NCI-H510A treated with DMSO at 0.1 percent for 48 hours (cell line): ENCODE measurements around the gene CTNND2.

Experiments
- DNase-seq: peaks from one replicate; lab custom pipeline; 2025; lab: John Stamatoyannopoulos, UW

CTNND2 gene

GRCh38 chr5:11904265-11904906 lies at the start of gene CTNND2:
CTNND2 (minus strand) TSS chr5:11904446; CDS start chr5:11903853, 593 bp downstream.
- peak; percentile 57 for DNase-seq

- no peak for DNase-seq
These were observed 42.1 kb upstream of the CTNND2 start for GRCh38 chr5:11946317-11946716.

GRCh38 chr5:11941566-11941965 lies 37.3 kb upstream of the CTNND2 start:
- no peak for DNase-seq

- DNase-seq: no peak
These were observed 27.4 kb upstream of the CTNND2 start for GRCh38 chr5:11931638-11932037.

- DNase-seq: no peak
These were observed 24.7 kb upstream of the CTNND2 start for GRCh38 chr5:11928909-11929308.

GRCh38 chr5:11925701-11926100 lies 21.5 kb upstream of the CTNND2 start:
- no peak for DNase-seq

- DNase-seq: no peak
These were observed 18.1 kb upstream of the CTNND2 start for GRCh38 chr5:11922394-11922793.

- DNase-seq: no peak
These were observed 14.3 kb upstream of the CTNND2 start for GRCh38 chr5:11918463-11919045.

- no peak for DNase-seq
These were observed 5.2 kb upstream of the CTNND2 start for GRCh38 chr5:11909471-11909870.

GRCh38 chr5:11906497-11906896 lies 2.3 kb upstream of the CTNND2 start:
- no peak for DNase-seq

- no peak for DNase-seq
These were observed 960 bp upstream of the CTNND2 start for GRCh38 chr5:11905206-11905605.

GRCh38 chr5:11903614-11904264 lies 507 bp downstream of the CTNND2 start:
- peak; percentile 46 for DNase-seq

- no peak for DNase-seq
These were observed 1.1 kb downstream of the CTNND2 start for GRCh38 chr5:11903121-11903613.

- no peak for DNase-seq
These were observed 2.0 kb downstream of the CTNND2 start for GRCh38 chr5:11902201-11902619.

- no peak for DNase-seq
These were observed 5.5 kb downstream of the CTNND2 start for GRCh38 chr5:11898787-11899186.

GRCh38 chr5:11897781-11898180 lies 6.5 kb downstream of the CTNND2 start:
- DNase-seq: no peak

GRCh38 chr5:11894992-11895391 lies 9.3 kb downstream of the CTNND2 start:
- DNase-seq: no peak

- no peak for DNase-seq
These were observed 11.4 kb downstream of the CTNND2 start for GRCh38 chr5:11892832-11893231.

- DNase-seq: no peak
These were observed 13.5 kb downstream of the CTNND2 start for GRCh38 chr5:11890777-11891176.

GRCh38 chr5:11888221-11888620 lies 16.0 kb downstream of the CTNND2 start:
- no peak for DNase-seq

GRCh38 chr5:11878814-11879213 lies 25.4 kb downstream of the CTNND2 start:
- DNase-seq: no peak

GRCh38 chr5:11873587-11873986 lies 30.7 kb downstream of the CTNND2 start:
- DNase-seq: no peak

- no peak for DNase-seq
These were observed 35.0 kb downstream of the CTNND2 start for GRCh38 chr5:11869203-11869602.
